Mucosa of rectum (tissue), 2 donors: ENCODE results near the gene LUC7L2.

Experiments
- H3K27ac ChIP-seq, 2 donors: one replicate each; pipeline ENCODE4 v1.7.0; 2013; ENCODE audit warnings: inconsistent platforms in 2 of 2, low read depth in 2 of 2, low read length in 2 of 2
- H3K27me3 ChIP-seq, 2 donors: one replicate each; pipeline ENCODE4 v1.7.0; 2013; ENCODE audit warnings: low read length in 2 of 2; ENCODE audit not compliant: control insufficient read depth in 2 of 2, insufficient read depth in 2 of 2
- H3K36me3 ChIP-seq, 2 donors: one replicate each; pipeline ENCODE4 v1.7.0; 2013; ENCODE audit warnings: low read length in 2 of 2; ENCODE audit not compliant: control insufficient read depth in 2 of 2, insufficient read depth in 2 of 2
- H3K4me1 ChIP-seq, 2 donors: one replicate each; pipeline ENCODE4 v1.7.0; 2013; ENCODE audit warnings: low read length in 2 of 2, mild to moderate bottlenecking in 1 of 2; ENCODE audit not compliant: control insufficient read depth in 2 of 2, insufficient read depth in 2 of 2
- H3K4me3 ChIP-seq, 2 donors: one replicate each; pipeline ENCODE4 v1.7.0; 2013; ENCODE audit warnings: low read length in 2 of 2
- H3K9ac ChIP-seq, 2 donors: one replicate each; pipeline ENCODE4 v1.7.0; 2013; ENCODE audit warnings: low read length in 2 of 2, low read depth in 1 of 2, mild to moderate bottlenecking in 1 of 2
- H3K9me3 ChIP-seq, 2 donors: one replicate each; pipeline ENCODE4 v1.7.0; 2013; ENCODE audit warnings: low read length in 2 of 2; ENCODE audit not compliant: control insufficient read depth in 2 of 2
- donor health status: healthy.
- donor health status: Normal muscosa, but diverticular disease.

LUC7L2 gene

DNA sequence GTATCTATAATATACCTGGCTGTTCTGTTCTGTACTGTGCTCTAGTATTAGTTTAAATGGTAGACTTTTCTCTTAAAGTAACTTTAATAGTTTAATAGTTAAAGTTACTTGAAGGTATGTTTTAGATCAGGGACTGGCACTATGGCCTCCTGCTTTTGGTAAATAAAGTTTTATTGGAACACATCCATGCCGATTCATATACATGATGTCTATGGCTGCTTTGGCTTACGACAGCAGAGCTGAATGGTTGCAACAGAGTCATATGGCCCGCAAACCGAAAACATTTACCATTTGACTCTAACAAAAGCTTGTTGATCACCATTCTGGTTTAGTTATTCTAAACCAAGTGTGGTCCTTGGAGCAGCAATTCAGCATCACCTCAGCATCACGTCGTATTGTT, 6.7 kb downstream of the LUC7L2 start:
- Histone ChIP-seq H3K9ac (no peak overlapping the region), H3K4me1 (peaks cover 5 to 10% of the 10 kb centered on the region in 2 donors), H3K36me3 (peaks cover 13 to 26% of the 10 kb centered on the region in 2 donors), H3K27me3 (no peaks in the 10 kb centered on the region), H3K27ac (no peak overlapping the region), H3K4me3 (no peak overlapping the region), H3K9me3 (no peaks in the 10 kb centered on the region)

DNA sequence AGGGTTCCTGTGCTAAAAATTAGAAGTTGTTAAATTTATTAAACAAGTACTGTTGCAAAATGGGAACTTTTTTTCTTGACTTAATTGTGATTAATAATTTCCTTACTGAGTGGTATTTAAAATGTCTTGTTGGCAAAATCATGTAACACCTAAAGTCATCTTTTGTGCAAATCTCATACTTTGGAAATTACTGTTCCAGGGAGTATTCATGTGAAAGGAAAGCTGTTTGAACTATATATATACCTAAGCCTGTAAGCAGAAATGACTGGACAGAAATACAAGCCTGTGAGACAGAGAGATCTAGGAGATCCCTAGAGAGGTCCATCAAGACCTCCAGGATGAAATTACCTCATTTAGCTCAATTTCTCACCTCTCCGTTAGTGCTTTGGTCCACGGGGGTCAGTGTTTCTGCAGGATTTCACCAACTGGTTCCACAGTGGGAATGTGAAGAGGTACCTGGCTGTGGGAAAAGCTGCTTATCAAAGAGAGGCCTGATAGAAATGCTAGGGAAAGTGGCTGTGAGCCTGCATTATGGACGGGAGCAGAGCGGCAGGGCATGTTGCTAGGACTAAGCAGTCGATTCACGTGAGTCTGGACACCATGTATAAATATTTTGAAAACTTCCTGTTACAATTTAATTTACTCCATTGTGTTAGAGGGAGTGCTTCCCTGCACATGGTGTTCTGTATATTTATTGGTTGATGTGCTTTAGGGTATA, 7.9 kb downstream of the LUC7L2 start:
- Histone ChIP-seq H3K4me1 (no peaks in the 10 kb centered on the region), H3K27me3 (no peaks in the 10 kb centered on the region), H3K9me3 (no peaks in the 10 kb centered on the region), H3K36me3 (peaks cover 13 to 26% of the 10 kb centered on the region in 2 donors), H3K4me3 (no peak overlapping the region), H3K27ac (no peak overlapping the region), H3K9ac (no peak overlapping the region)

DNA sequence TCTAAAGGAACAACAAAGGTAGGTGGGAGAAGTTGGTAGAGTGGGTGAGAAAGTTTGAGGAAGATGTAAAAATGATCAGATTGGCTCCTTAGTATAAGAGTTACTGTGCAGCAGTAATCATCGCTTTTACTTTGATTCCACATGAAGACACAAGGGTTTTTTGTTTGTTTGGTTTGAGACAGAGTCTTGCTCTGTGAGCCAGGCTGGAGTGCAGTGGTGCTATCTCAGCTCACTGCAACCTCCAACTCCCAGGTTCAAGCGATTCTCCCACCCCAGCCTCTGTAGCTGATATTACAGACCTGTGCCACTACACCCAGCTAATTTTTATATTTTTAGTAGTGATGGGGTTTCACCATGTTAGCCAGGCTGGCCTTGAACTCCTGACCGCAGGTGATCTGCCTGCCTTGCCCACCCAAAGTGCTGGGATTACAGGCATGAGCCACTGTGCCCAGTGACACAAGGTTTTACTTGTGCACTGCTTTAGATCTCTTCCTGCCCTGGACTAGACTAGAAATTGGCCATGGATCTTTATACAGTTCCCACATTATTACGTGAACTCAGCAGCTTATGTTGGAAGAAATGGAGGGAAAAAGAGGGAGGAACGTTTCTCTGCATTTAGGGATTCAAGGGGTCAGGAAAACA, 10.7 kb downstream of the LUC7L2 start:
- H3K4me1 ChIP-seq: no peaks in the 10 kb centered on the region
- H3K36me3 ChIP-seq: peaks cover 12 to 26% of the 10 kb centered on the region in 2 donors
- no peak overlapping the region for H3K27ac ChIP-seq
- no peaks in the 10 kb centered on the region for H3K9me3 ChIP-seq
- H3K27me3 ChIP-seq: no peaks in the 10 kb centered on the region
- no peak overlapping the region for H3K4me3 ChIP-seq
- H3K9ac ChIP-seq: no peak overlapping the region

DNA sequence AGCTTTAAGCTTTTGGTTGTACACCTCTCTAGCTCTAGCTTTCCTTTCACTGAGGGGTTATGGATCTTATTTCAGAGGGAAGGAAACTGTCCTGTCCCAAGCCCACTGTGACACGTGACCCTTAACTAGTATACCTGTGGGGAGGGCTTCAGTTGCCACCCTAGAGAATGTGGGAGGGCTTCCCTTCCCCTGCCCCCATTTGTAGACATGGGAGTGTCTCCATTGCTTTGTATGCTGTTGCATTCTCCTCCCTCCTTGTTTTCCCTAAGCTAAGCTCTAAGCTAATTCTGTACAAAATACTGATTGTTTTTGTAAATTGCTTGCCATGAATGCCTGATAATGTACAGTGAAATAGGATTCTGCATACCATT, 11.2 kb downstream of the LUC7L2 start:
- Histone ChIP-seq H3K4me1 (no peaks in the 10 kb centered on the region), H3K9me3 (no peaks in the 10 kb centered on the region), H3K9ac (no peak overlapping the region), H3K4me3 (no peak overlapping the region), H3K36me3 (peaks cover 13 to 26% of the 10 kb centered on the region in 2 donors), H3K27me3 (no peaks in the 10 kb centered on the region), H3K27ac (no peak overlapping the region)

DNA sequence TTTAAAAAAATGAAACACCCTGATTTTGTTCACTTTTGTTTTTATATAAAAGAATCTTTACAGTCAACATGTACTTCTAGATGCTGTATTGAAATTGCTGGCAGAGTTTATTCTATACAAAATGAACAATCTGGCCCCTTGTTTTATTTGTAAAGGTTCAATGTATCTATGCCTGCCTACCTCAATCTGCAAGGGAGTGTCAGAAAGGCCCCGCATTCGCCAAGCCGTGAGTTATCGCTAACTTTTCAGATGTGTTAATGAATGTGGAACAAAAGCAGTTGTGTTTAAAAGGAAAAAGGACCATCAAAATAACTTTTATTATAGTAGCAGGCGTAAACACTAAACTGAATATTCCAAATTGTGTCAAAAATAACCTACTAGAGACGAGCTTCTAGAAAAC, 14.6 kb downstream of the LUC7L2 start:
- H3K27me3 ChIP-seq: no peaks in the 10 kb centered on the region
- no peak overlapping the region for H3K9ac ChIP-seq
- H3K4me3 ChIP-seq: no peak overlapping the region
- H3K27ac ChIP-seq: no peak overlapping the region
- no peaks in the 10 kb centered on the region for H3K4me1 ChIP-seq
- H3K9me3 ChIP-seq: no peaks in the 10 kb centered on the region
- H3K36me3 ChIP-seq: peaks cover 35 to 36% of the 10 kb centered on the region in 2 donors

DNA sequence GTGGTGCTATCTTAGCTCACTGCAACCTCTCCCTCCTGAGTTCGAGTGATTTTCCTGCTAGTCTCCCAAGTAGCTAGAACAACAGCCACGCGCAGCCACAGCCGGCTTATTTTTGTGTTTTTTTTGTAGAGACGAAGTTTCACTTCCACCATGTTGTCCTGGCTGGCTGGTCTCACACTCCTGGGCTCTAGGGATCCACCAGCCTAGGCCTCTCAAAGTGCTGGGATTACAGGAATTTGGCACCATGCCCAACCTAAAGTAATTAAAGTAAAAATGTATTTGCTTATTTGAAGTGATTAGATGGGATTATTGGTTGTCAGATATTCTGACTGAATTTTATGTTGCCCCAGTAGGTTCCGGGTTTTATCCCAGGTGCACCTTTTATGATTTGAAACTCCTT, 22.7 kb downstream of the LUC7L2 start:
- no peak overlapping the region for H3K9ac ChIP-seq
- no peaks in the 10 kb centered on the region for H3K27me3 ChIP-seq
- no peak overlapping the region for H3K27ac ChIP-seq
- no peaks in the 10 kb centered on the region for H3K9me3 ChIP-seq
- no peaks in the 10 kb centered on the region for H3K4me1 ChIP-seq
- H3K4me3 ChIP-seq: no peak overlapping the region
- peaks cover 24 to 30% of the 10 kb centered on the region in 2 donors for H3K36me3 ChIP-seq

DNA sequence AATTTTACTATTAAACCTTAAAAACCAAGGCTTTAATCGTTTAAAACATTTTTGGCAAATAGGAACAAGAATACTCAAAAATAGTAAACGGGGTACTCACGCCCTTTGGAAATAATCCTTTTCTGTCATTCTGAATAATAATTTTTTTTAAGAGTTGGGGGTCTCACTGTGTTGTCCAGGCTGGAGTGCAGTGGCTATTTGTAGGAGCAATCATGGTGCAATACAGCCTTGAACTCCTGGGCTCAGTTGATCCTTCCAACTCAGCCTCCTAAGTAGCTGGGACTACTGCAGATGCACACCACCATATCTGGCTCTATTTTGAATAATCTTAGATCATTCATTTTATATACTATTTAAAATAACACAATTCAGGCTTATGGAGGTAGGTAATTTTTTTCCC, 24.9 kb downstream of the LUC7L2 start:
- Histone ChIP-seq H3K27ac (no peak overlapping the region), H3K27me3 (no peaks in the 10 kb centered on the region), H3K4me1 (no peaks in the 10 kb centered on the region), H3K9ac (no peak overlapping the region), H3K9me3 (no peaks in the 10 kb centered on the region), H3K36me3 (peaks cover 15 to 25% of the 10 kb centered on the region in 2 donors), H3K4me3 (no peak overlapping the region)

DNA sequence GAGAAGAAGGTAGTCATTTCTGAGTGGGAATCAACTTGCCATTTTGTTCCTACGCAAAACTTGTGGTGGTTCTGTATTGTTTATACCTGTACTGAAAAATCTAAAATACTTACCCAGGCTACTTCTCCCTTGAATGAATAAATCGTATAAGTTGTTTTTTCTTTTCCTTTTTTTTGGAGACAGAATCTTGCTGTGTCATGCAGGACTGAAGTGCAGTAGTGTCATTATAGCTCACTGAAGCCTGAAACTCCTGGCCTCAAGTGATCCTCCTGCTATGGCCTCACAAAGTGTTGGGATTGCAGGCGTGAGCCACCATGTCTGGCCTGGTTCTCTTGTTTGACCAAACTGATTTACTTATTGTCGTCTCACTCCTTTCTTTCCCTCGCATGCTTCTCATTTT, 27.9 kb downstream of the LUC7L2 start:
- Histone ChIP-seq H3K27me3 (no peaks in the 10 kb centered on the region), H3K36me3 (peaks cover 19 to 30% of the 10 kb centered on the region in 2 donors), H3K9ac (no peak overlapping the region), H3K27ac (no peak overlapping the region), H3K9me3 (no peaks in the 10 kb centered on the region), H3K4me3 (no peak overlapping the region), H3K4me1 (no peaks in the 10 kb centered on the region)

DNA sequence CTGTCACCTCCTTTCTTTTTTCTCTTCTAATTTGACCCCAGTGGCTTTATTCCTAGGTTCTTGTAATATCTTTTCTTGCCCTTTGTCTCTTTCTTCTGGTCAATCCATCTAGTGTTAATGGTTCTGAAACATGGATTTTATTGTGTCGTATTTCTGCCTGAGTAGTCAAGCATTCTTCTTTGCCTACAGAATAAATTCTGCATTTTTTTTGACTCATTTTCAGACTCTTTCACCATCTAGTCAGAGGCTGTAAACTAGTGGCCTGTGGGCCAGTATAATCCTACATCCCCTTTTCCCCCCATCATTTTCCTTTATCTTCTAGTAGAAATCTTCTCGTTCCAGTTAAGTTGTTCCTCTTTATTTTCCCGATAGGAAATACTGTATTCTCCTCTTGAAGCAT, 29.4 kb downstream of the LUC7L2 start:
- no peaks in the 10 kb centered on the region for H3K4me1 ChIP-seq
- H3K36me3 ChIP-seq: peaks cover 24 to 38% of the 10 kb centered on the region in 2 donors
- no peak overlapping the region for H3K4me3 ChIP-seq
- H3K27ac ChIP-seq: no peak overlapping the region
- H3K27me3 ChIP-seq: no peaks in the 10 kb centered on the region
- H3K9me3 ChIP-seq: no peaks in the 10 kb centered on the region
- H3K9ac ChIP-seq: no peak overlapping the region

DNA sequence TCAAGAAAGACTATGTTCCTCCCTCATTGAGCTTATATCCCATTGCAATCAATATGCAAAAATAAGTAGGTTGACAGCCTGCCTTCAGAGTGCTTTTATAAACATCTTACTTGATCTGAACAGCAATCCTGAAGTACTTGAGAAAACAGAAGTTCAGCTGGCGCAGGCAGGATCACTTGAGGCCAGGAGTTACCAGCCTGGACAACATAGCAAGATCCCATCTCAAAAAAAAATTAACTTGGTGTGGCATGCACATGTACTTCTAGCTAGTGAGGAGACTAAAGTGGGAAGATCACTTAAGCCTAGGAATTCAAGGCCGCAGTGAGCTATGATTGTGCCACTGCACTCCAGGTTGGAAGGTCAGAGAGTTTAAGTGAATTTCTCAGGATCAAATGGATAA, 30.1 kb downstream of the LUC7L2 start:
- no peaks in the 10 kb centered on the region for H3K4me1 ChIP-seq
- no peak overlapping the region for H3K4me3 ChIP-seq
- peaks cover 27 to 37% of the 10 kb centered on the region in 2 donors for H3K36me3 ChIP-seq
- H3K9me3 ChIP-seq: no peaks in the 10 kb centered on the region
- H3K27ac ChIP-seq: no peak overlapping the region
- H3K27me3 ChIP-seq: no peaks in the 10 kb centered on the region
- no peak overlapping the region for H3K9ac ChIP-seq
